Uterus (tissue), 2 donors: Measurements from ENCODE around the gene QTRT2.

Experiments used
- CTCF ChIP-seq, 4 experiments: fragments of 200-600 bp in 2 of 4; fragments of 450-650 bp in 2 of 4; sonication (generic) in 2 of 4; IDR thresholded peaks; one replicate each; pipeline ENCODE4 v1.5.1; 2016 to 2019; ENCODE audit warnings: antibody characterized with exemption in 4 of 4, mild to moderate bottlenecking in 2 of 4, moderate library complexity in 1 of 4
- POLR2A ChIP-seq, 2 donors: fragments of 450-650 bp; IDR thresholded peaks; one replicate each; pipeline ENCODE4 v1.6.1; 2016; ENCODE audit warnings: antibody characterized with exemption in 2 of 2, mild to moderate bottlenecking in 1 of 2, moderate library complexity in 1 of 2

DNA sequence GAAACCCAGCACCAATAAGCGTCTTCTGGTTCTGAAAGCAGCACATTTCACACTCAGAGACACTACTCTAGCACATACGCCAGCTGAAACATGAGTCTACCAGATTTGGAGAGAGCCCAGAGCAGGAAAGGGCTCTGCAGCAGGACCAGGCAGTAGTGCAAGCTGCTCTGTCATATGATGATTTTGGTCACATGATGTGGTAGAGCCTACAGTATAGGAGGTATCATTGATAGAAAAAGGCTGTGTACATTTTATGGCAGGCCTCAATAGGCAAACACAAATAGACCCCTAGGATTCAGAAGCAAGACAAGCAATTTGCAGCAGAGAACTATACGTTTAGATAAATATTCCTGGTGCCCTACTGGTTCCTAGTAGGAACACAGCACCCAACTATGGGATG is 58.2 kb downstream of the QTRT2 start:
- no peak for TF ChIP-seq CTCF (IDR thresholded peaks at IDR 0.05)
- TF ChIP-seq POLR2A (IDR thresholded peaks at IDR 0.05), result no peak
